Subcutaneous abdominal adipose tissue (tissue), 5 donors: ENCODE data around the gene MYL5.
A peak's percentile ranks its signal among the peaks of the same experiment; 100 is the strongest.

ENCODE experiments used
- H3K27ac ChIP-seq: one replicate; pipeline ENCODE4 v1.7.0; 2013; ENCODE audit warnings: low read depth, mild to moderate bottlenecking, inconsistent platforms, low read length, moderate library complexity
- H3K27me3 ChIP-seq, 5 donors: one replicate each; pipeline ENCODE4 v1.7.0; 2013; ENCODE audit warnings: low read length in 5 of 5, inconsistent platforms in 1 of 5; ENCODE audit not compliant: control insufficient read depth in 5 of 5, insufficient read depth in 4 of 5
- H3K36me3 ChIP-seq, 5 donors: one replicate each; pipeline ENCODE4 v1.7.0; 2013; ENCODE audit warnings: low read length in 5 of 5; ENCODE audit not compliant: control insufficient read depth in 5 of 5, insufficient read depth in 5 of 5
- H3K4me1 ChIP-seq, 5 donors: one replicate each; pipeline ENCODE4 v1.7.0; 2013; ENCODE audit warnings: low read length in 5 of 5, mild to moderate bottlenecking in 3 of 5, moderate library complexity in 1 of 5; ENCODE audit not compliant: control insufficient read depth in 5 of 5, insufficient read depth in 5 of 5
- H3K4me3 ChIP-seq, 5 donors: one replicate each; pipeline ENCODE4 v1.7.0; 2013; ENCODE audit warnings: low read length in 5 of 5, low read depth in 1 of 5
- H3K9ac ChIP-seq, 5 donors: one replicate each; pipeline ENCODE4 v1.7.0; 2013; ENCODE audit warnings: low read length in 5 of 5, mild to moderate bottlenecking in 4 of 5, moderate library complexity in 3 of 5
- H3K9me3 ChIP-seq, 5 donors: one replicate each; pipeline ENCODE4 v1.7.0; 2013; ENCODE audit warnings: low read length in 5 of 5; ENCODE audit not compliant: control insufficient read depth in 5 of 5
- donor health status: healthy.
- donor health status: healthy.
- donor health status: healthy.
- donor health status: healthy.
- donor health status: healthy.

Gene MYL5

GRCh38 chr4:657338-657833, 17.0 kb upstream of the MYL5 start:
- no peak overlapping the region for H3K27ac ChIP-seq
- H3K27me3 ChIP-seq = peaks cover 6 to 23% (median 17%) of the 10 kb centered on the region in 5 donors
- peaks cover 0 to 3% (median 0%) of the 10 kb centered on the region in 5 donors for H3K4me1 ChIP-seq

GRCh38 chr4:657834-658667, 16.3 kb upstream of the MYL5 start:
- Histone ChIP-seq H3K9me3 (no peaks in the 10 kb centered on the region), H3K36me3 (no peaks in the 10 kb centered on the region), H3K9ac (no peak overlapping the region), H3K27me3 (peaks cover 6 to 25% (median 18%) of the 10 kb centered on the region in 5 donors), H3K4me1 (peaks cover 0 to 3% (median 1%) of the 10 kb centered on the region in 5 donors), H3K27ac (no peak overlapping the region), H3K4me3 (no peak overlapping the region)

More at GRCh38 chr4:657338-657833, 17.0 kb upstream of the MYL5 start:
- Histone ChIP-seq H3K9me3 (no peaks in the 10 kb centered on the region), H3K9ac (no peak overlapping the region), H3K4me3 (no peak overlapping the region), H3K36me3 (no peaks in the 10 kb centered on the region)

- Histone ChIP-seq H3K9ac (no peak overlapping the region), H3K36me3 (no peaks in the 10 kb centered on the region), H3K4me3 (no peak overlapping the region), H3K9me3 (no peaks in the 10 kb centered on the region), H3K27ac (no peak overlapping the region), H3K4me1 (peaks cover 0 to 11% (median 8%) of the 10 kb centered on the region in 5 donors), H3K27me3 (peaks cover 6 to 27% (median 21%) of the 10 kb centered on the region in 5 donors)
These were observed 15.4 kb upstream of the MYL5 start for GRCh38 chr4:658681-659667.

GRCh38 chr4:659851-660250, 14.5 kb upstream of the MYL5 start:
- H3K4me1 ChIP-seq = peaks cover 0 to 13% (median 11%) of the 10 kb centered on the region in 5 donors
- no peaks in the 10 kb centered on the region for H3K36me3 ChIP-seq
- peaks cover 6 to 25% (median 18%) of the 10 kb centered on the region in 5 donors for H3K27me3 ChIP-seq
- no peak overlapping the region for H3K27ac ChIP-seq
- no peak overlapping the region for H3K4me3 ChIP-seq
- no peak overlapping the region for H3K9ac ChIP-seq
- H3K9me3 ChIP-seq = no peaks in the 10 kb centered on the region

- no peak overlapping the region for H3K4me3 ChIP-seq
- H3K27ac ChIP-seq = no peak overlapping the region
- H3K36me3 ChIP-seq = no peaks in the 10 kb centered on the region
- no peak overlapping the region for H3K9ac ChIP-seq
- no peaks in the 10 kb centered on the region for H3K9me3 ChIP-seq
- H3K4me1 ChIP-seq = peaks cover 0 to 13% (median 11%) of the 10 kb centered on the region in 5 donors
- H3K27me3 ChIP-seq = peaks cover 6 to 25% (median 15%) of the 10 kb centered on the region in 5 donors
These were observed 13.9 kb upstream of the MYL5 start for GRCh38 chr4:660401-660800.

DNA sequence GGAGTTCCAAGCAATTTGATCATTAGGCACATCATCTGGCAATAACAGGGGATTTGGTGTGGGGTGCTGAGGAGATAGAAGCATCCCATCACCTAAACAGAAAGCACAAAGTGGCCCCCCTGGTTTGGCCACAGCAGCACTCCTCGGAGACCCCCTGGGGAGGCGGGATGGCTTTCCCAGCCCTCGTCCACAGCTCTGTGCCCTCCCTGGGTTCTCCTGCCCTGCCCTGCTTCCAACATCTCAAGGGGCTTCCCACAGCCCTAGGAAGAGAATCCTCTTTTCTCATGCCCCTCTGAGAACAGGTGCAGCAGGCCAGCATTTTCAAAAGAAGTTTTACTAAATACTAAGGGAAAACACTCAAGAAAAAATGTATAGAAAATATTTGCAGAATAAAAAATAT, 13.1 kb upstream of the MYL5 start:
- peaks cover 0 to 13% (median 11%) of the 10 kb centered on the region in 5 donors for H3K4me1 ChIP-seq
- no peaks in the 10 kb centered on the region for H3K36me3 ChIP-seq
- H3K9me3 ChIP-seq = no peaks in the 10 kb centered on the region
- H3K9ac ChIP-seq = no peak overlapping the region
- H3K27ac ChIP-seq = no peak overlapping the region
- no peak overlapping the region for H3K4me3 ChIP-seq
- peaks cover 2 to 26% (median 14%) of the 10 kb centered on the region in 5 donors for H3K27me3 ChIP-seq

DNA sequence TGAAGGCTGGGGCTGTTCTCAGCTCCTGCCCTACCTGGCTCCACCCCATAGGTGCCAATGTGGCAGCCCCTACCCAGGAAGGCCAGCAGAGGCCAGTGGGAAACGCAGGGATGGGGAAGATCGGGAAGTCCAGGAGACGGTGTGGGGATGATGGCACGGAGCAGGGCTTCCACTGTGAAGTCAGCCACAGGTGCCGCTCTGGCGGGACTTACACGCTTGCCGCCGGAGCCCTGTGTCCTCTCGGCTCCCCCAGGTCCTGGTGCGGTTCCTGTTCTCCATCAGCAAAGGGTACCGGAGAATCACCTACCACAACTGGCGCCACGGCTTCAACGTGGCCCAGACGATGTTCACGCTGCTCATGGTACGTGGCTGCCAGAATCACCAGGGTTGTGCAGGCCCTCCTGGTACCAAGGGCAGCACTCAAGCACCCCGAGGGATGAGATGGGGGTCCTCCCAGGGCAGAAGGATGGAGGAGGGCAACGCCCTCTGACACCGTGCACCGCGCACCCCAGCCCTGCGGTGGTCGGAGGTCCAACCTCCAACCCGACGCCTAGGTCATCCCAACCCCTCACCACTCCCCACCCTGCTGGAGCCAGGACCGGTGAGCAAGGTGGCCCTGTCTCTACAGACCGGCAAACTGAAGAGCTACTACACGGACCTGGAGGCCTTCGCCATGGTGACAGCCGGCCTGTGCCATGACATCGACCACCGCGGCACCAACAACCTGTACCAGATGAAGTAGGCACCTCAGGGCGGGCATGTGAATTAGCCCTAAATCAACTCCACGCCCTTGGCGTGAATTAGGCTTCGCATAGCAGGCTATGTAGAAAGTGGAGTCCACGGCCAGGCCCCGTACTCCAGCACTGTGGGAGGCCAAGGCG, 12.2 kb upstream of the MYL5 start:
- Histone ChIP-seq H3K27ac (no peak overlapping the region), H3K9me3 (no peaks in the 10 kb centered on the region), H3K4me3 (no peak overlapping the region), H3K36me3 (no peaks in the 10 kb centered on the region), H3K27me3 (peaks cover 2 to 31% (median 14%) of the 10 kb centered on the region in 5 donors), H3K4me1 (peaks cover 0 to 13% (median 11%) of the 10 kb centered on the region in 5 donors), H3K9ac (no peak overlapping the region)

DNA sequence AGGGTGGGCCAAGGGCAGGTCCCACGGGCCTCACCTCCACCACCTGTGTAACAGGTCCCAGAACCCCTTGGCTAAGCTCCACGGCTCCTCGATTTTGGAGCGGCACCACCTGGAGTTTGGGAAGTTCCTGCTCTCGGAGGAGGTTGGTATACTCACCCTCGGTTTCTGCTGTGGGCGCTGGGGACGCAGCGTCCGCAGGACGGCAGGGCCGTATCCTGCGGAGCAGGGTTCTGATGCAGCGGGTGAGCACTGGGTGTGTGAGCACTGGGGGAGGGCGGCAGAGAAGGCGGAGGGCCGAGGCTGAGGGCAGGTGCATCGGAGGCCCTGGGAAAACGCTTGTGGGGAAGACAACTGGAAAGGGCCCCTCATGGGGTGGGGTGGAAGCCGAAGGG, 11.3 kb upstream of the MYL5 start:
- Histone ChIP-seq H3K27ac (no peak overlapping the region), H3K27me3 (peaks cover 2 to 31% (median 14%) of the 10 kb centered on the region in 5 donors)

More for the DNA sequence above, 11.3 kb upstream of the MYL5 start:
- H3K9ac ChIP-seq = peak overlapping the region in 2 of 5 donors; percentile 57 to 78
- H3K4me3 ChIP-seq = peak overlapping the region in 4 of 5 donors; percentile 58 to 70 (median 64)
- H3K9me3 ChIP-seq = no peaks in the 10 kb centered on the region
- peaks cover 0 to 13% (median 11%) of the 10 kb centered on the region in 5 donors for H3K4me1 ChIP-seq
- H3K36me3 ChIP-seq = no peaks in the 10 kb centered on the region
